WTC11 (cell line): Measurements from ENCODE around the gene SHISAL2A. TPM values are rescaled to one million over a fixed set of nuclear protein-coding genes. Genes with fewer than 3 reads are reported as not detected.

Source experiments
- CDX4 ChIP-seq: fragments of 250-450 bp; sonication (Bioruptor Pico); IDR thresholded peaks from 2 replicates; pipeline ENCODE4 v1.9.0; 2021; ENCODE audit warnings: moderate library complexity, mild to moderate bottlenecking, inconsistent platforms, borderline replicate concordance
- E2F1 ChIP-seq: sonication (generic); formaldehyde crosslinking; IDR thresholded peaks from 2 replicates; pipeline ENCODE4 v1.8.0; 2022; ENCODE audit warnings: mild to moderate bottlenecking, missing genetic modification reagents
- E2F4 ChIP-seq: sonication (generic); formaldehyde crosslinking; IDR thresholded peaks from 2 replicates; pipeline ENCODE4 v1.8.1; 2022; ENCODE audit warnings: low read depth, mild to moderate bottlenecking, moderate library complexity, missing genetic modification reagents, borderline replicate concordance
- E2F5 ChIP-seq: sonication (generic); formaldehyde crosslinking; IDR thresholded peaks from 2 replicates; pipeline ENCODE4 v1.8.1; 2022; ENCODE audit warnings: mild to moderate bottlenecking, moderate library complexity, missing genetic modification reagents
- EMX1 ChIP-seq: fragments of 250-450 bp; sonication (Bioruptor Pico); IDR thresholded peaks from 2 replicates; pipeline ENCODE4 v1.8.0; 2021; ENCODE audit warnings: mild to moderate bottlenecking
- FOXP4 ChIP-seq: sonication (generic); formaldehyde crosslinking; IDR thresholded peaks from 2 replicates; pipeline ENCODE4 v1.8.0; 2022; ENCODE audit warnings: mild to moderate bottlenecking, missing genetic modification reagents
- GTF2I ChIP-seq: fragments of 250-450 bp; sonication (Bioruptor Pico); conservative IDR thresholded peaks from 2 replicates; pipeline ENCODE4 v1.4.0; 2021; ENCODE audit warnings: mild to moderate bottlenecking
- HMGA2 ChIP-seq: fragments of 250-450 bp; sonication (Bioruptor Pico); IDR thresholded peaks from 2 replicates; pipeline ENCODE4 v1.4.0; 2021; ENCODE audit warnings: mild to moderate bottlenecking, moderate library complexity
- IRF2 ChIP-seq: sonication (generic); formaldehyde crosslinking; IDR thresholded peaks from 2 replicates; pipeline ENCODE4 v1.8.0; 2022; ENCODE audit warnings: low read depth, missing genetic modification reagents, borderline replicate concordance
- NFYB ChIP-seq: sonication (generic); formaldehyde crosslinking; conservative IDR thresholded peaks from 2 replicates; pipeline ENCODE4 v1.8.0; 2022; ENCODE audit warnings: low read depth, missing genetic modification reagents
- NR3C1 ChIP-seq: sonication (generic); formaldehyde crosslinking; conservative IDR thresholded peaks from 2 replicates; pipeline ENCODE4 v1.8.1; 2023; ENCODE audit warnings: low read depth, mild to moderate bottlenecking, missing genetic modification reagents
- RORB ChIP-seq: fragments of 250-450 bp; sonication (Bioruptor Pico); IDR thresholded peaks from 2 replicates; pipeline ENCODE4 v1.9.0; 2021; ENCODE audit warnings: mild to moderate bottlenecking
- SMAD3 ChIP-seq: sonication (generic); formaldehyde crosslinking; IDR thresholded peaks from 2 replicates; pipeline ENCODE4 v1.8.0; 2022; ENCODE audit warnings: missing genetic modification reagents, mild to moderate bottlenecking, borderline replicate concordance
- STAT6 ChIP-seq: sonication (generic); formaldehyde crosslinking; conservative IDR thresholded peaks from 2 replicates; pipeline ENCODE4 v1.8.1; 2023; ENCODE audit warnings: mild to moderate bottlenecking, low read depth, missing genetic modification reagents, moderate library complexity
- TEAD4 ChIP-seq: sonication (generic); formaldehyde crosslinking; IDR thresholded peaks from 2 replicates; pipeline ENCODE4 v1.8.0; 2022; ENCODE audit warnings: mild to moderate bottlenecking, missing genetic modification reagents
- ZBTB21 ChIP-seq: sonication (generic); formaldehyde crosslinking; IDR thresholded peaks from 2 replicates; pipeline ENCODE4 v1.8.1; 2023; ENCODE audit warnings: mild to moderate bottlenecking, missing genetic modification reagents, borderline replicate concordance
- ZNF425 ChIP-seq: fragments of 250-450 bp; sonication (Bioruptor Pico); conservative IDR thresholded peaks from 2 replicates; pipeline ENCODE4 v1.9.0; 2021; ENCODE audit warnings: mild to moderate bottlenecking
- ZNF512 ChIP-seq: sonication (generic); formaldehyde crosslinking; IDR thresholded peaks from 2 replicates; pipeline ENCODE4 v1.8.1; 2022; ENCODE audit warnings: missing genetic modification reagents, borderline replicate concordance
- ZNF532 ChIP-seq: fragments of 250-450 bp; sonication (Bioruptor Pico); IDR thresholded peaks from 2 replicates; pipeline ENCODE4 v1.9.0; 2021; ENCODE audit warnings: mild to moderate bottlenecking, borderline replicate concordance
- total RNA-seq: library from RNA; stranded (reverse); gene quantifications from 3 replicates; pipeline ENCODE4 v1.2.3, GENCODE V29; 2021

The SHISAL2A gene
- total RNA-seq, 1 experiment from 2014 or later: 1.4 TPM

GRCh38 chr1:52697795-52698674, 65.1 kb downstream of the SHISAL2A start, which contains the start of gene COA7 (continued):
- TF ChIP-seq ZNF532 (0 out of 2 replicates have a peak, but pooled peaks have one; percentile 43), EMX1 (CRISPR knock-in tag) (no peak), NFYB (CRISPR knock-in tag) (peak; percentile 55), E2F5 (no peak), IRF2 (0 out of 2 replicates have a peak, but pooled peaks have one; percentile 72), ZBTB21 (CRISPR knock-in tag) (peak; percentile 93), ZNF425 (CRISPR knock-in tag) (no peak), ZNF512 (no peak), STAT6 (no peak), HMGA2 (CRISPR knock-in tag) (no peak), E2F4 (peak; percentile 90), FOXP4 (CRISPR knock-in tag) (peak; percentile 82), CDX4 (no peak), E2F1 (CRISPR knock-in tag) (peak; percentile 42; the same call in 1 of the 2 replicates), RORB (CRISPR knock-in tag) (no peak), TEAD4 (CRISPR knock-in tag) (peak; percentile 76), SMAD3 (peak; percentile 94), NR3C1 (CRISPR knock-in tag) (peak; percentile 89; the same call in 1 of the 2 replicates), GTF2I (CRISPR knock-in tag) (no peak)
